DOHH2 (cell line): ENCODE results near the gene MUC12.

ENCODE experiments used
- EZH2phosphoT487 ChIP-seq: fragments of 200-600 bp; sonication (generic); IDR thresholded peaks from 2 replicates; pipeline ENCODE4 v1.6.1; 2017; ENCODE audit warnings: borderline replicate concordance, mild to moderate bottlenecking, antibody characterized with exemption, low read length, moderate library complexity, mixed read lengths
- TF ChIP-seq, protein P1 (sequence below): fragments of 200-600 bp; sonication (generic); IDR thresholded peaks from one replicate; pipeline ENCODE4 v1.5.1; 2014; ENCODE audit warnings: antibody characterized with exemption, mild to moderate bottlenecking, low read depth, low read length; ENCODE audit not compliant: poor library complexity, severe bottlenecking

GRCh38 chr7:100975371-100975821, 6.0 kb downstream of the MUC12 start:
- TF ChIP-seq, protein P1, sequence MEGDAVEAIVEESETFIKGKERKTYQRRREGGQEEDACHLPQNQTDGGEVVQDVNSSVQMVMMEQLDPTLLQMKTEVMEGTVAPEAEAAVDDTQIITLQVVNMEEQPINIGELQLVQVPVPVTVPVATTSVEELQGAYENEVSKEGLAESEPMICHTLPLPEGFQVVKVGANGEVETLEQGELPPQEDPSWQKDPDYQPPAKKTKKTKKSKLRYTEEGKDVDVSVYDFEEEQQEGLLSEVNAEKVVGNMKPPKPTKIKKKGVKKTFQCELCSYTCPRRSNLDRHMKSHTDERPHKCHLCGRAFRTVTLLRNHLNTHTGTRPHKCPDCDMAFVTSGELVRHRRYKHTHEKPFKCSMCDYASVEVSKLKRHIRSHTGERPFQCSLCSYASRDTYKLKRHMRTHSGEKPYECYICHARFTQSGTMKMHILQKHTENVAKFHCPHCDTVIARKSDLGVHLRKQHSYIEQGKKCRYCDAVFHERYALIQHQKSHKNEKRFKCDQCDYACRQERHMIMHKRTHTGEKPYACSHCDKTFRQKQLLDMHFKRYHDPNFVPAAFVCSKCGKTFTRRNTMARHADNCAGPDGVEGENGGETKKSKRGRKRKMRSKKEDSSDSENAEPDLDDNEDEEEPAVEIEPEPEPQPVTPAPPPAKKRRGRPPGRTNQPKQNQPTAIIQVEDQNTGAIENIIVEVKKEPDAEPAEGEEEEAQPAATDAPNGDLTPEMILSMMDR = no peak
- no peak for TF ChIP-seq EZH2phosphoT487
